ENCODE measurements around the gene TARP.
"Not testable (repeated sequence)": the region's sequence is repeated elsewhere in the genome, so short reads cannot be mapped to it uniquely, and the experiment has no call there.

TARP gene

GRCh38 chr7:38262545-38262944, 10.9 kb downstream of the TARP start:
- DNase-seq (ENCODE audit: low read depth in 2 of 2): no peak

- DNase-seq (ENCODE audit: low read depth in 2 of 2): not testable (repeated sequence)
These were observed 11.4 kb downstream of the TARP start for GRCh38 chr7:38262026-38262425.

GRCh38 chr7:38261601-38262000, 11.8 kb downstream of the TARP start:
- not testable (repeated sequence) for DNase-seq (ENCODE audit: low read depth in 2 of 2)

DNA sequence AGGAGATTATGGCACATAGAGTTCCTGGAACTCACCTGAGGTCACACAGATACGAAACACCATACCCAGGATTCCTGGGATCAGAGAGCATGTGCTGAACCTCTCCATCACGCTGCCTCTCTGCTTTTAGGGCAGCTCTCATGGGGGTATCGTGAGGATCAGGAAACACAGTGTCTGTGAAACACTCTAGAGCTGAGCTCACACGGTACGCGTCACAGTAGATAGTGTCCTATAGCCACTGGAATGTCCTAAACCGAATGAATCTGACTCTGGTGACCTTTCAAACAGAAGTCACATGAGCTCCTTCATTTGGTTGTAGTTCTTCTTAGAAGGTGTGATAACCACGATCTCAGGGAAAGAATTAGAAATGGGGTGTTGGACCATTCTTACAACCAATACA, 14.3 kb downstream of the TARP start:
- not testable (repeated sequence) for DNase-seq (ENCODE audit: low read depth in 2 of 2)

DNA sequence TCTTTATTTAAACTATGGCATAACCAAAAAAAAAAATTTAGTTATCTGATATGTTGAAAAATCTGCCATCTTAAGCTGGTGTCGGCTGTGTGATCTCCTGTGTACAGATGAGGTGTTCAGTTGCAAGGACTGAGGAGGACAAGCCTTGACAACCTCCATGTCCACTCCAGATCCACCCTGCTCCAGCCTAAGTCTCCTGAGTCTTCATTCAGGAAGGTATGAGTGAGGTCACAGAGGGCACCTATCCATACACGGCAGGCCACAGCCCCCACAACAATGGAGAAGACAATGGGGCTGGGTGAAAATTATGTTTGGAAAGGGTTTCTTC, 16.1 kb downstream of the TARP start:
- DNase-seq (ENCODE audit: low read depth in 2 of 2): no peak

DNA sequence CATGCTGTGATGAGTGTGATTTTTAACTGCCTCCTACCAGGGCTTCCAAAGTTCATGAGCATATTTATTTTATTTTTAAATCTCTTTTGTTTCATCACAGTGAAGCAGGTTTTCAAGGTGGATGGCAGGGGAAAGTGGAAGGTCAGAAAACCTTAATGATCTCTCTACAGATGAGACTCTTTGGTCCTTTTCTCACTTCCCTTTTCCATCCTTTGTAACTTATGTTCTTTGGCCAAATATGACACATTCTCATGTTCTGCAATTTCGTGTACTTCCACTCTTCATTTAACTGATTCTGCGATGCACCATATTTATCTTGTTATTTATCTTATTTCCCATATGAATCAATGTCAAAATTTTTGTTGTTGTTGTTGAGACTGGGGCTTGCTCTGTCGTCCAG, 23.6 kb downstream of the TARP start:
- DNase-seq (ENCODE audit: low read depth in 2 of 2): not testable (repeated sequence)

DNA sequence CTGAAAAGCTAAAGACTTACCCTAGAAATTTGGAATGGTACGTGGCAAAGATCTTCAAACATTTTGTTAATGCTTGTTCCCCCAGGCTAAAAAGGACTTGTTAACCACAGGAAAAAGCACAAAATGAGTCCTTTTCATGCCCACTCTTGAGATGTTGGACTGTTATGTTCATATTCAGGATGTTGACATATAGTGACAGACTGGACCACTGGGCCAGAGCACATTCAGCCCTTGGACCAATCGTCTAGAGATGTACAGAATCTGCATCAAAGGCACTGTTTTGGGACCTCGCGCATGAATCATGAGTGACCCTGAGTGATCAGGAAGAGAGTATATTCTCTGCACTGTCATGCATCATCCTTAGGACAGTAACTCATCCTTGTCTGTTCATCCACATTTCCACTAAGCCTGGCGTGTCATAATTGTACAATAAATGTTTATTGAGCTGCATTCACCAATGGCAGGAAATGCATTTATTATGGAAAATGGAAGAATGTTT, 25.3 kb downstream of the TARP start:
- DNase-seq (ENCODE audit: low read depth in 2 of 2): no peak

- no peak for DNase-seq (ENCODE audit: low read depth in 2 of 2)
These were observed 27.9 kb downstream of the TARP start for GRCh38 chr7:38245409-38245977.

- no peak for DNase-seq (ENCODE audit: low read depth in 2 of 2)
These were observed 28.9 kb downstream of the TARP start for GRCh38 chr7:38244516-38244915.

- DNase-seq (ENCODE audit: low read depth in 2 of 2): not testable (repeated sequence)
These were observed 30.1 kb downstream of the TARP start for GRCh38 chr7:38243345-38243744.

DNA sequence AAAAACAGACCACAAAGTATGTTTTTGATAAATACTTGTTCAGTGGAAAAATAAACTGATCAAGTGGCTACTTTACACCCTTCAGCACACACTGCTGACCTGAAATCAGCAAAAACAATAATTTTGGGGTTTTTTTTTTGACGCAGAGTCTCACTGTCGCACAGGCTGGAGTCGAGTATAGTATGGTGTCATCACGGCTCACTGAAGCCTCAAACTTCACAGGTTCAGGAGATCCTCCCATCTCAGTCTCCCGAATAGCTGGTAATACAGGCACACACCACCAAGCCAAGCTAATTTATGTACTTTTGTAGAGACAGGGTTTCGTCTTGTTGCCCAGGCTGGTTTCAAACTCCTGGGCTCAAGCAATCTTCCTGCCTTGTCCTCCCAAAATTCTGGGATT, 30.6 kb downstream of the TARP start:
- no peak for DNase-seq (ENCODE audit: low read depth in 2 of 2)

DNA sequence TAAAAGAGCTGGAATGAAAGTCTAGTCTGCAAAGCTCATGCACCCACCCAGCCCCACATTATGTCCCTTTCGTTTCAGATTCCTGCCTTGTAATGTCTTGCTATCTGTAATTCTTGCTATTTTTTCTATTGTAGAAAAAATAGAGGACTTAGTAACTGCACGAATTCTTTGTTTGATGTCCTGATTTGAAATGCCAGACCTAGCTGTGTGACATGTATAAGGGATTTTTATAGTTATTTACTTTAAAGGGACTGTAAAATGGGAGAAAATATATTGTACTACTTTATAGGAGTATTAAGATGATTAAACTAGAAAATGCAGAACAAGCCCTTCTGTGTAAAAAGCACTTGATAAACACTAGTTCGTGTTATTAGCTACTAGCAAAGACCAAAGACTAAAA, 32.4 kb downstream of the TARP start:
- no peak for DNase-seq (ENCODE audit: low read depth in 2 of 2)

GRCh38 chr7:38239129-38239528, 34.3 kb downstream of the TARP start:
- DNase-seq (ENCODE audit: low read depth in 2 of 2): not testable (repeated sequence)

- DNase-seq (ENCODE audit: low read depth in 2 of 2): no peak
These were observed 37.8 kb downstream of the TARP start for GRCh38 chr7:38235606-38236005.

- not testable (repeated sequence) for DNase-seq (ENCODE audit: low read depth in 2 of 2)
These were observed 38.7 kb downstream of the TARP start for GRCh38 chr7:38234759-38235158.

DNA sequence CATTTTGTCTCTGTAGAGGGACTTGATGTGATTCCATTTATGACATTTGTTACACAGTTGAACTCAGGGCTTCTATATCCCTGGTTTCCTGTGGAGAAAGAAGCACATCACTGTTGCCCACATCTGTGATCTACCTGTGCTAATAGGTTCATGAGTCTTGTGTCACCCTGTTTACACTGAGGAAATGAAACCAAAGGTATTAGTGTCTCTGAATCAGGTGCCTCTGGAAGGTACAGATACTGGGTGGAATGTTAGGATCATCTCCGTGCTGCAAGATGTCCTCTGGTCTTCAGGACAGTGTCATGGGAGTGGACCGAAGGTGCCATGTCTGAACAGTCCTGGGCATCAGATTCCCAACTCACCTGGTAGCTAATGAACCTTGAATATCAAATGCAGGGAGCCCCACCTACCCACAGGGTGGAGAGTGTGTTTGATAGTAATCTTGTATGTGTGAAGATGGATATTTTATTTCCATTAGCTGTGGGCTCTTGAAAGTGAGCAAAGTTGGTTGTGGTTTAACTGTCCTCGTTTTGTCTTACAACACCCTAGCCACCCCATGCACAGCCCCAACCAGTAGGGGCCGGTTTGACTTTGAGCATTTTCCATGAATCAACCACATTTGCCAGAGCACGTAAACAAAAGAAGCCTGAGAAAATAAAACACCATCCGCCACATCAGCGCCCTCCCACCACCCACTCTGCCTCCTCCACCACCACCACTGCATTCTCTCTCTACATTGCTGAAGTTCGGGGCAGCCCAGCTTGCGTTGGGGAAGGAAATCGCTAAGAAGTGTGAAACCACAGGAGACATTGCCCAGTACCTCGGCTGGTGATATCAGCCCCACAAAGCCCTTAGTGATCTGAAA, 40.7 kb downstream of the TARP start:
- DNase-seq (ENCODE audit: low read depth in 2 of 2): peak; percentile 33 to 59

DNA sequence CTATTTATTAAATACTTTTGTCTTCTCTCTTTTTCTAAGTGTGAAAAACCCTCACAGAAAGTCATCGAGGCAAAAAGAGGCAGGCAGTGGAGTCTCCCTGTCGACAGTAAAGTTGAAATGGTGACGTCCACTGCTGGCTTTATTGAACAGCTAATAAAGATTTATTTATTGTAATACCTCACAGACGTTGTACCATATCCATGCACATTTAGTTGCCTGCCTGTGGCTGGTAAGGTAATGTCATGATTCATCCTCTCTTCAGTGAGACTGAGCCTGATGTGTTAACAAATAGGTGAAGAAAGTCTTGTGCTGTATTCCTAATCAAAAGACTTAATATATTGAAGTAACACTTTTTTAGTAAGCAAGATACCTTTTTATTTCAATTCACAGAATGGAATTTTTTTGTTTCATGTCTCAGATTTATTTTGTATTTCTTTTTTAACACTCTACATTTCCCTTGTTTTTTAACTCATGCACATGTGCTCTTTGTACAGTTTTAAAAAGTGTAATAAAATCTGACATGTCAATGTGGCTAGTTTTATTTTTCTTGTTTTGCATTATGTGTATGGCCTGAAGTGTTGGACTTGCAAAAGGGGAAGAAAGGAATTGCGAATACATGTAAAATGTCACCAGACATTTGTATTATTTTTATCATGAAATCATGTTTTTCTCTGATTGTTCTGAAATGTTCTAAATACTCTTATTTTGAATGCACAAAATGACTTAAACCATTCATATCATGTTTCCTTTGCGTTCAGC, 43.4 kb downstream of the TARP start:
- no peak for DNase-seq (ENCODE audit: low read depth in 2 of 2)

DNA sequence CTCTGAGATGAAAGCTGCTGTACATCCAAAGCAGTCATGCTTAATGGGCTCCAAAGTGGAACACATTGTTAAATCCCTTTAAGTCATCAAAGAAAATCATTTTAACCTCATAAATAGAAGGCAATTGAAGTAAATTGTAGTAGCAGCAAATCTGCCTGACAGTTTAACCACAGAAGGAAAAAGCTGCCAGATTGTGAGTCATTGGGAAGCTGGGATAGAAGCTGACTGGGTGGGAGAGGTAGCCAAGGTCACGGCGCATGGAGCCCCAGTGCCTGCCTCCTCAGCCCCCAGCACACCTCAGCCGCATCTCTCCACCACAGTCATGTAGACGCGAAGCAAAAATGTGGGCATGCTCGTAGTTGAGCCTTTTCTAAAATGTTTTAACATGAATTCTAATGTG, 44.0 kb downstream of the TARP start:
- DNase-seq (ENCODE audit: low read depth in 2 of 2): no peak

DNA sequence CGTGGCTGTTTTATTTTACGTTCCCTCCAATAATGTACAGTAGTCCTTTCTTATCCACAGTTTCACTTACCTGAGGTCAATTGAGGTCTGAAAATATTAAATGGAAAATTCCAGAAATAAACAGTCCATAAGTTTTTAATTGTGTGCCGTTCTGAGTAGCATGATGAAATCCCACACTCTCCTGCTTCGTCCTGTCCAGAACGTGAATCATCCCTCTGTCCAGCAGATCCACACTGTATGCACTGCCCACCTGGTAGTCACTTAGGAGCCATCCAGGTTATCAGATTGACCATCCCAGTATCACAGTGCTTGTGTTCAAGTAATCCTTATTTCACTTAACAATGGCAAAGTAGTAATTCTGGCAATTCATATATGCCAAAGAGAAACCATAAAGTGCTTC, 49.0 kb downstream of the TARP start:
- no peak for DNase-seq (ENCODE audit: low read depth in 2 of 2)

GRCh38 chr7:38223306-38223705, 50.1 kb downstream of the TARP start:
- DNase-seq (ENCODE audit: low read depth in 2 of 2): no peak

DNA sequence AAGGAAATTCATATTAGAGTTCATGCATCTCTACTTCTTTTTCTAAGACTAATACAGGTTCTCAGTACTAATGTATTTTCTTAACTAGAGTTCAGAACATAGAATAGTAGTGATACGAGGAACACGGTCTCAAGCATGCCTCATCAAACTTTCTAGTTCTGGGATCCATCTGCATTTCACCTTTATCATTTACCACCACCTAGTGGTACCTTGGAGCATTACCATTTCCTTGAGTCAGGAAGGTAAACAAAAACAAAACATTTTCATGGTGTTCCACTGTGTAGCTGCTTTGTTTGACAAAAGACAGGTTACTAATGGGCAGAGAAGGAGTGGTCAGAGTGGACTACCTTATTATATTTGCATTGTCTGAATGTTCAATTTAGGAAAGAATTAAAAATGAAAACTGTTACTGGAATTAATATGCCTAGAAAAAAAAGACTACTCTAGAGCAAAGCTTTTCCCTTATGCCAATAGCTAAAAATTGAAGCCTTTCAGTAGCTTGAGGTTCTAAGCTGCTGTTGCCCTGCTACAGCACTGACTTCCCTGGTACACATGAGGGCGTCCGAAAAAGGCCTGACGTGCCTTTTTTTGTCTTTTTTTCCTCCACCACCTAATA, 50.8 kb downstream of the TARP start:
- no peak for DNase-seq (ENCODE audit: low read depth in 2 of 2)

GRCh38 chr7:38220452-38220851, 53.0 kb downstream of the TARP start:
- DNase-seq (ENCODE audit: low read depth in 2 of 2): no peak
